Testis (tissue), 3 donors: ENCODE data around the gene MLC1. TPM values are rescaled to one million over a fixed set of nuclear protein-coding genes. Genes with fewer than 3 reads are reported as not detected.

Experiments
- DNase-seq: peaks from one replicate; pipeline ENCODE4 v3.0.0-alpha.2; 2019
- H3K27ac ChIP-seq, 2 donors: fragments of 200-600 bp; sonication (generic); one replicate each; pipeline ENCODE4 v1.5.1; 2019
- H3K27me3 ChIP-seq: fragments of 200-600 bp; sonication (generic); one replicate; pipeline ENCODE4 v1.5.1; 2019
- H3K36me3 ChIP-seq: fragments of 200-600 bp; sonication (generic); one replicate; pipeline ENCODE4 v1.5.1; 2017; ENCODE audit warnings: low read depth; ENCODE audit errors: missing control alignments
- H3K4me1 ChIP-seq: fragments of 200-600 bp; sonication (generic); one replicate; pipeline ENCODE4 v1.5.1; 2019
- H3K4me3 ChIP-seq, 2 donors: fragments of 200-600 bp; sonication (generic); one replicate each; pipeline ENCODE4 v1.5.1; 2017 to 2019
- H3K9me3 ChIP-seq: fragments of 200-600 bp; sonication (generic); one replicate; pipeline ENCODE4 v1.5.1; 2017
- CTCF ChIP-seq, 3 experiments: fragments of 450-650 bp in 2 of 3; fragments of 200-600 bp in 1 of 3; sonication (generic) in 1 of 3; IDR thresholded peaks; one replicate each; pipeline ENCODE4 v1.5.1; 2016 to 2019; ENCODE audit warnings: antibody characterized with exemption in 3 of 3, mild to moderate bottlenecking in 2 of 3, moderate library complexity in 1 of 3
- POLR2A ChIP-seq: fragments of 450-650 bp; IDR thresholded peaks from one replicate; pipeline ENCODE4 v1.6.1; 2017; ENCODE audit warnings: antibody characterized with exemption, mild to moderate bottlenecking, moderate library complexity
- WGBS, 2 donors: methylation state at CpG; one replicate each; pipeline ENCODE4 v1.1.5; 2018; 5-methylcytosine and 5-hydroxymethylcytosine counted together
- intact Hi-C: fragments of 100-400 bp; cut with DNase I; formaldehyde crosslinking; loops from one replicate; pipeline ENCODE4 v1.15.1; 2023; ENCODE audit warnings: low total_unique reads
- polyA plus RNA-seq: library from polyadenylated mRNA; stranded (reverse); fragments of 350-450 nt; fragmentation: Illumina TruSeq; extraction: RNeasy Lipid Tissue Mini Kit (QIAGEN cat#74804); gene quantifications from one replicate; pipeline ENCODE4 v1.2.3, GENCODE V29; 2014; ENCODE audit warnings: low read depth, low replicate concordance; ENCODE audit not compliant: insufficient read depth
- total RNA-seq, 2 donors: library from RNA; depleted of rRNA; stranded (reverse); fragments of >200 nt; gene quantifications; one replicate each; pipeline ENCODE4 v1.2.3, GENCODE V29; 2016

MLC1 gene
- total and polyA plus RNA-seq, 3 donors from 2014 or later: 1.3 to 1.5 (median 1.3) TPM

GRCh38 chr22:50035976-50036724 lies 49.1 kb downstream of the MLC1 start:
- intact Hi-C loops: no loop called here
- 83 to 87% methylated on average over 13 to 23 of the region's 23 CpGs for WGBS, 2 donors
- no peaks in the 10 kb centered on the region for H3K9me3 ChIP-seq
- no peak overlapping the region for H3K4me3 ChIP-seq
- H3K4me1 ChIP-seq: no peaks in the 10 kb centered on the region
- no peak for TF ChIP-seq POLR2A
- TF ChIP-seq CTCF (IDR thresholded peaks at IDR 0.05): no peak
- H3K27me3 ChIP-seq: no peaks in the 10 kb centered on the region
- no peak overlapping the region for H3K27ac ChIP-seq
- no peaks in the 10 kb centered on the region for H3K36me3 ChIP-seq
- no peak for DNase-seq

GRCh38 chr22:50035131-50035881 lies 49.9 kb downstream of the MLC1 start:
- H3K36me3 ChIP-seq: no peaks in the 10 kb centered on the region
- TF ChIP-seq POLR2A: no peak
- no peak for TF ChIP-seq CTCF (IDR thresholded peaks at IDR 0.05)
- no peaks in the 10 kb centered on the region for H3K27me3 ChIP-seq
- H3K27ac ChIP-seq: no peak overlapping the region
- H3K9me3 ChIP-seq: no peaks in the 10 kb centered on the region
- no peak for DNase-seq
- intact Hi-C loops: no loop called here
- 81 to 83% methylated on average over 12 to 24 of the region's 24 CpGs for WGBS, 2 donors
- H3K4me3 ChIP-seq: no peak overlapping the region
- no peaks in the 10 kb centered on the region for H3K4me1 ChIP-seq

GRCh38 chr22:50034126-50035081 lies 50.8 kb downstream of the MLC1 start:
- H3K4me1 ChIP-seq: peaks cover 3% of the 10 kb centered on the region
- WGBS, 2 donors: 60 to 78% methylated on average over 13 to 43 of the region's 43 CpGs
- no peaks in the 10 kb centered on the region for H3K36me3 ChIP-seq
- no peaks in the 10 kb centered on the region for H3K9me3 ChIP-seq
- H3K4me3 ChIP-seq: no peak overlapping the region
- no peak for TF ChIP-seq POLR2A
- no peak for TF ChIP-seq CTCF (IDR thresholded peaks at IDR 0.05)
- no peak overlapping the region for H3K27ac ChIP-seq
- intact Hi-C loops: no loop called here
- no peaks in the 10 kb centered on the region for H3K27me3 ChIP-seq
- no peak for DNase-seq

- WGBS, 2 donors: 84 to 94% methylated on average over 7 to 23 of the region's 23 CpGs
- no peak overlapping the region for H3K27ac ChIP-seq
- no peak overlapping the region for H3K4me3 ChIP-seq
- H3K9me3 ChIP-seq: no peaks in the 10 kb centered on the region
- H3K27me3 ChIP-seq: no peaks in the 10 kb centered on the region
- no peaks in the 10 kb centered on the region for H3K36me3 ChIP-seq
- TF ChIP-seq POLR2A: no peak
- no peak for TF ChIP-seq CTCF (IDR thresholded peaks at IDR 0.05)
- no peak for DNase-seq
- intact Hi-C loops: no loop called here
- H3K4me1 ChIP-seq: peaks cover 3% of the 10 kb centered on the region
Observed at GRCh38 chr22:50032941-50033601, 52.2 kb downstream of the MLC1 start.
